Caco-2 (cell line): ENCODE measurements around the gene KLHL6. TPM values are rescaled to one million over a fixed set of nuclear protein-coding genes. Genes with fewer than 3 reads are reported as not detected.
"Not testable (repeated sequence)": the region's sequence is repeated elsewhere in the genome, so short reads cannot be mapped to it uniquely, and the experiment has no call there.

Experiments used
- BruUV-seq: library from RNA; stranded (reverse); fragments of 400-500 nt; replicated peaks from 2 replicates; lab custom pipeline; 2021; lab: Mats Ljungman, UMichigan
- CTCF ChIA-PET: fragments of 300-600 bp; sonication (Branson Sonifier 250); formaldehyde crosslinking; loops from one replicate; lab custom pipeline; 2022; ENCODE audit warnings: antibody characterized with exemption; lab: Charles Lee
- POLR2A ChIA-PET: fragments of 300-600 bp; sonication (Branson Sonifier 250); formaldehyde crosslinking; loops from one replicate; lab custom pipeline; 2022; ENCODE audit warnings: antibody characterized with exemption; lab: Charles Lee
- DNase-seq, 2 experiments: peaks; one replicate each; pipeline versions ENCODE4 v3.0.0 to v3.0.0-alpha.2; 2020 to 2022
- H3K27me3 ChIP-seq: replicated peaks from 2 replicates; pipeline ENCODE4 v1.6.0; 2011; ENCODE audit warnings: low read length; ENCODE audit not compliant: control insufficient read depth, insufficient read depth
- H3K36me3 ChIP-seq: 2 replicates; pipeline ENCODE4 v1.5.1; 2011; ENCODE audit warnings: low read length; ENCODE audit not compliant: control insufficient read depth, insufficient read depth
- H3K4me1 ChIP-seq: fragments of 250-450 bp; sonication (Bioruptor Pico); 2 replicates; pipeline ENCODE4 v1.5.1; 2020; ENCODE audit warnings: mild to moderate bottlenecking
- H3K4me3 ChIP-seq: 2 replicates; pipeline ENCODE4 v1.5.1; 2011; ENCODE audit warnings: low read depth, mild to moderate bottlenecking, control low read depth, low read length
- H3K9me3 ChIP-seq: fragments of 250-450 bp; sonication (Bioruptor Pico); 2 replicates; pipeline ENCODE4 v1.5.1; 2020; ENCODE audit warnings: mild to moderate bottlenecking, moderate library complexity
- H3K27ac Mint-ChIP-seq: one replicate; pipeline ENCODE4 v1.8.0; 2022; ENCODE audit warnings: mixed read lengths; ENCODE audit not compliant: unreplicated experiment
- H3K27me3 Mint-ChIP-seq: one replicate; pipeline ENCODE4 v1.8.0; 2022; ENCODE audit warnings: mixed read lengths; ENCODE audit not compliant: insufficient read depth, unreplicated experiment
- H3K36me3 Mint-ChIP-seq: one replicate; pipeline ENCODE4 v1.8.0; 2022; ENCODE audit warnings: mild to moderate bottlenecking, mixed read lengths; ENCODE audit not compliant: insufficient read depth, unreplicated experiment
- H3K4me1 Mint-ChIP-seq: one replicate; pipeline ENCODE4 v1.8.0; 2022; ENCODE audit warnings: low read depth, mixed read lengths; ENCODE audit not compliant: unreplicated experiment
- H3K4me3 Mint-ChIP-seq: one replicate; pipeline ENCODE4 v1.8.0; 2022; ENCODE audit warnings: mild to moderate bottlenecking, moderate library complexity, mixed read lengths; ENCODE audit not compliant: unreplicated experiment
- H3K9me3 Mint-ChIP-seq: one replicate; pipeline ENCODE4 v1.8.0; 2022; ENCODE audit warnings: mixed read lengths; ENCODE audit not compliant: unreplicated experiment
- CTCF ChIP-seq, 2 experiments: fragments of 200-600 bp in 1 of 2; IDR thresholded peaks; 1 replicate in 1 of 2; 2 replicates in 1 of 2; pipeline versions ENCODE4 v1.5.1 to v1.8.0; 2011 to 2022; ENCODE audit warnings: antibody characterized with exemption in 1 of 2, control low read depth in 1 of 2, inconsistent platforms in 1 of 2, low read depth in 1 of 2, low read length in 1 of 2, mild to moderate bottlenecking in 1 of 2, moderate library complexity in 1 of 2; ENCODE audit not compliant: insufficient read depth in 1 of 2, severe bottlenecking in 1 of 2, unreplicated experiment in 1 of 2
- intact Hi-C: fragments of 100-400 bp; cut with micrococcal nuclease; formaldehyde crosslinking; loops from one replicate; pipeline ENCODE4 v1.10.0; 2022; ENCODE audit not compliant: unreplicated experiment
- total RNA-seq: library from RNA; stranded (reverse); gene quantifications from 2 replicates; pipeline ENCODE4 v1.2.3, GENCODE V29; 2022

Gene KLHL6
- total RNA-seq, 1 experiment from 2014 or later: not detected

DNA sequence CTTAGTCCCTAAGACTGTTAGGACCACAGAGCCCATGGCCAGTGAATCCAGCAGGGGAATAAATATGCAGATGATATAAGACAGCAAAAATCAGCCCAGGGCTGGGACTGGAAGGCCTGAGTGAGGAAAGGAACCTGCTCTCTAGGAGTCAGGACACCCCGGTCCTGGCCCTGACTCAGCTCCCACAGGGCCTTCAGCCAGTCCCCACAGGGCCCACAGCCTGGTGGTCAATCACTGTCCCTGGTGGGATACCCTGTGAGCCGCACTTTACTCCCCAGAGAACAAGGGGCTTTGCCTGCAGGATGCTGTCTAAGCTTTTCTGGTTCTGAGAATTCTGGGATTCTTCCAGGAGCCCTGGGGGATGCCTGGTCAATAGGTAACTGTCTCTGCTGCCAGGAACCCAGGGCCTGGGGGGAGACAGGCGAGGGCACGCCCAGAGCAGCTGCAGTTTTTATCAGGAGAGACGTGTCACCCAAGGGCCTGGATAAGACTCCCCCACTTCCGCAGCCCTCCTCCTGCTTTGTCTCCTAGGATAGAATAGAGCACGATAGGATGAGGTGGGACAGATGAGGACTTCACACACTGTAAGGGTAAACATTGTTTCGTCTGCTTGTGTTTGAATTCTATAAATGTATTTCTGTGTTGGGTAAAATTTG lies 77.6 kb downstream of the KLHL6 start:
- no peaks in the 10 kb centered on the region for H3K36me3 Mint-ChIP-seq
- Histone ChIP-seq H3K4me1 (no peaks in the 10 kb centered on the region), H3K36me3 (no peaks in the 10 kb centered on the region), H3K9me3 (no peaks in the 10 kb centered on the region), H3K4me3 (no peak overlapping the region), H3K27me3 (no peaks in the 10 kb centered on the region)
- no peaks in the 10 kb centered on the region for H3K4me1 Mint-ChIP-seq
- TF ChIP-seq CTCF (IDR thresholded peaks at IDR 0.05; ENCODE audit: insufficient read depth in 1 of 2, low read depth in 1 of 2, low read length in 1 of 2, severe bottlenecking in 1 of 2, unreplicated experiment in 1 of 2): no peak
- DNase-seq: no peak
- CTCF ChIA-PET: interaction anchor here (0.6 to 1.1 kb wide), 2 partner anchors 83 to 1062 kb away, joined by 3 read pairs; no protein-coding TSS in a partner anchor
- no TSS peak for BruUV-seq
- H3K27ac Mint-ChIP-seq: no peak overlapping the region
- POLR2A ChIA-PET: no interaction called here
- intact Hi-C loops: no loop called here
- no peaks in the 10 kb centered on the region for H3K9me3 Mint-ChIP-seq
- H3K4me3 Mint-ChIP-seq: no peak overlapping the region
- no peaks in the 10 kb centered on the region for H3K27me3 Mint-ChIP-seq

- H3K36me3 ChIP-seq, H3K4me3 ChIP-seq, POLR2A ChIA-PET, H3K27me3 Mint-ChIP-seq, H3K9me3 Mint-ChIP-seq, H3K36me3 Mint-ChIP-seq, H3K27me3 ChIP-seq, H3K4me1 Mint-ChIP-seq, H3K27ac Mint-ChIP-seq, intact Hi-C loops, H3K9me3 ChIP-seq, DNase-seq, H3K4me3 Mint-ChIP-seq, H3K4me1 ChIP-seq, BruUV-seq: not testable (repeated sequence)
- CTCF ChIA-PET: interaction anchor here (1.2 kb wide), 1 partner anchor 291 kb away, joined by 3 read pairs; no protein-coding TSS in a partner anchor
Observed at GRCh38 chr3:183475764-183476162, 79.7 kb downstream of the KLHL6 start.

DNA sequence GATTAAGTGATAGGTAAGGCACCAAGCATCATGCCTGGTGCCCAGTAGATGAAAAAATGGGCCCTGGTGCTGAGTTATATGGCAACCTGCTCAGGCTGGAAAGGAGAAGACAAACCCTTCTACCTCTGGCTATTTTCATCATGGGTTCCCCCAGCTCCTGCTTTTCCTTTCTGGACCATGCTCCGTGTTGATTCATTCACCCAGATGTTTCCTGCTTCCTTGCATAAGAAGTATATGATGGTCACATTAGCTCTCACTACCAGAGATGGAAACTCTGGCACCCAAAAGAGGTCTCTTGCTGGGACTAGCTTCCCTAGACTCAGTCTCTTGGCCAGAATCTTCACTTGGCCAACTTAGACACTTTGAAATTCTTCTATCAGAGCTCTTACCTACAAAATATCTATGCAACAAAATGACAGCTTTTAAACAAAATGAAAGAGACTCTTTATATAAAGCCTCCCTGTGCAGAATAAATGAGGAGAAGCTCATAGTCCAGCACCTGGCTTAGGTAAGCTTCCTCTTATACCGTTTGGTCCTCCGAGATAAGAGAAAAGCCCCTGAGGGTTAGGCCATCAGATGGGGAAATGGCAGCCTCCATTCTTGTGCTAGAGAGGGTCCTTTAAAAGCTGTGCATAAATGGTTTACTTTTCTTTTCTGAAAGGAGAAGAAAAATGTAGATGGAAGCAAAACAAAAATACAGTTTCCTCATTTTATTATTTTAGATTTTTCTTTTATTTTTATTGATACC lies 80.3 kb downstream of the KLHL6 start:
- H3K27me3 ChIP-seq: no peaks in the 10 kb centered on the region
- no peak for DNase-seq
- Mint-ChIP-seq H3K36me3 (no peaks in the 10 kb centered on the region), H3K27ac (no peak overlapping the region), H3K9me3 (no peaks in the 10 kb centered on the region), H3K4me3 (no peak overlapping the region), H3K27me3 (no peaks in the 10 kb centered on the region), H3K4me1 (no peaks in the 10 kb centered on the region)
- no peaks in the 10 kb centered on the region for H3K9me3 ChIP-seq
- BruUV-seq: no TSS peak
- CTCF ChIA-PET: interaction anchor here (0.5 to 1.2 kb wide), 2 partner anchors 292 to 461 kb away, joined by 3 read pairs; no protein-coding TSS in a partner anchor
- no peak for TF ChIP-seq CTCF (IDR thresholded peaks at IDR 0.05; ENCODE audit: insufficient read depth in 1 of 2, low read depth in 1 of 2, low read length in 1 of 2, severe bottlenecking in 1 of 2, unreplicated experiment in 1 of 2)
- intact Hi-C loops: no loop called here
- H3K4me1 ChIP-seq: no peaks in the 10 kb centered on the region
- POLR2A ChIA-PET: no interaction called here
- H3K4me3 ChIP-seq: no peak overlapping the region
- no peaks in the 10 kb centered on the region for H3K36me3 ChIP-seq
